ENCODE data around the gene TMEM200C.

Gene TMEM200C

DNA sequence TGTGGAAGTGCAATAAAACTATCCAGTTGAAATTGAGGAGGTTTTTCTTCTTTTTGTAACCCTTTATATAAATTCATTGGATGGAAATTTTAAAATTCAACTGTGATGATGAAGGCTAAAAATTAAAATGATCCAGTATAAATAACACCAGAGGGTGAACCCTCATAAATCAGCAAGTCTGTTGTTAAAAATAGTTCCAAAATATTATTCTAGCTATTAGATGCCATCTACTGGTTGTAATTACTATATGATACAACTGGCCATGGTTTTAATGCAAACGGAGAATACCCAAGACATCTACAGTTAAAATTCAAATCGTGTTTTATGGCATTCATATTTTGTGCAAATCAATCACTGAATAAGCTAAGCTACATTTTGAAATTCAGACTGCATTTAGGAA is 53.8 kb downstream of the TMEM200C start:
- H3K27me3 ChIP-seq (replicated peaks; ENCODE audit: control insufficient read depth, insufficient read depth, low read length): no peaks in the 10 kb centered on the region
- no peak overlapping the region for H3K4me3 ChIP-seq (replicated peaks; ENCODE audit: low read depth, low read length)
- TF ChIP-seq, protein P1, sequence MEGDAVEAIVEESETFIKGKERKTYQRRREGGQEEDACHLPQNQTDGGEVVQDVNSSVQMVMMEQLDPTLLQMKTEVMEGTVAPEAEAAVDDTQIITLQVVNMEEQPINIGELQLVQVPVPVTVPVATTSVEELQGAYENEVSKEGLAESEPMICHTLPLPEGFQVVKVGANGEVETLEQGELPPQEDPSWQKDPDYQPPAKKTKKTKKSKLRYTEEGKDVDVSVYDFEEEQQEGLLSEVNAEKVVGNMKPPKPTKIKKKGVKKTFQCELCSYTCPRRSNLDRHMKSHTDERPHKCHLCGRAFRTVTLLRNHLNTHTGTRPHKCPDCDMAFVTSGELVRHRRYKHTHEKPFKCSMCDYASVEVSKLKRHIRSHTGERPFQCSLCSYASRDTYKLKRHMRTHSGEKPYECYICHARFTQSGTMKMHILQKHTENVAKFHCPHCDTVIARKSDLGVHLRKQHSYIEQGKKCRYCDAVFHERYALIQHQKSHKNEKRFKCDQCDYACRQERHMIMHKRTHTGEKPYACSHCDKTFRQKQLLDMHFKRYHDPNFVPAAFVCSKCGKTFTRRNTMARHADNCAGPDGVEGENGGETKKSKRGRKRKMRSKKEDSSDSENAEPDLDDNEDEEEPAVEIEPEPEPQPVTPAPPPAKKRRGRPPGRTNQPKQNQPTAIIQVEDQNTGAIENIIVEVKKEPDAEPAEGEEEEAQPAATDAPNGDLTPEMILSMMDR (IDR thresholded peaks at IDR 0.05; ENCODE audit: insufficient read depth, low read length, poor library complexity, severe bottlenecking): no peak
- no peak for DNase-seq (ENCODE audit: extremely low read depth, insufficient read length)
- H3K36me3 ChIP-seq (ENCODE audit: control insufficient read depth, insufficient read depth, low read length): no peaks in the 10 kb centered on the region

DNA sequence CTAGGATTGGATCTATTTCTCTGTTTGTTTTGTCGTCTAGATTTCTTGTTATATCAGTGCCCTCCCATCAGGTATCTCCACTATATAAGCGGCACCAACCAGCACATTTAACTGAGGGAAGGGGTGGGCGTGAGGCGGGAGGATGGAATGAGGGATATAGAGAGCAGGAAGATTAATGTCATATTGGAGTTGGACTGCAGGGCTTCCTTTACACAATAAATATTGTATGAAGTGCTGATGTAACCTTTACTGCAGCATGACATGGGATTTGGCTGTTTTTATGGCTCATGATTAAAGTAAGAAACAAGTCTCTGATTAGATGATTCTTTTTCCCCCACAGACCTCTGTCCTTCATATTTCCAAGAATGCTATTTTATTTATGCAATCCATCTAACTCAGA is 54.8 kb downstream of the TMEM200C start:
- no peaks in the 10 kb centered on the region for H3K36me3 ChIP-seq (ENCODE audit: control insufficient read depth, insufficient read depth, low read length)
- TF ChIP-seq, protein P1 (IDR thresholded peaks at IDR 0.05; ENCODE audit: insufficient read depth, low read length, poor library complexity, severe bottlenecking): no peak

DNA sequence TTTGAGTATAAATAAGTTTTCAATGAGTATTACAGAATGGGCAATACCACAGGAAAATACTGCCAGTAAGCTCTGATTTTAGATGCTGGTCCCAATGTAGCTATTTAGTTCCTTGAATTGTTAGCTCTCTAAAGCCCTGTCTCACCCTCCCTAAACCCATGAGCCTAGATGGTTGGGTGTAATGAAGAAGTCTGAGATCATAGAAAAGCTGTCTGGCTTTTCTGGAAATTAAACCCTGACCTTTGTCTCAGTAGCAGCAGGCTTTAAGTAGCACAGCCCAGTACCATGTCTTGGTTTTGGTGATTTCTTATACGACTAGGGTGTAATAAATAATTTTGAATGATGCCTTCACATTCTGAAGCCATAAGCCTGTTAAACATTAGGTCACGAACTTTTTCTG is 55.3 kb downstream of the TMEM200C start:
- H3K36me3 ChIP-seq (ENCODE audit: control insufficient read depth, insufficient read depth, low read length): no peaks in the 10 kb centered on the region
- TF ChIP-seq, protein P1 (IDR thresholded peaks at IDR 0.05; ENCODE audit: insufficient read depth, low read length, poor library complexity, severe bottlenecking): no peak
- DNase-seq (ENCODE audit: extremely low read depth, insufficient read length): no peak
- H3K27me3 ChIP-seq (replicated peaks; ENCODE audit: control insufficient read depth, insufficient read depth, low read length): no peaks in the 10 kb centered on the region
- no peak overlapping the region for H3K4me3 ChIP-seq (replicated peaks; ENCODE audit: low read depth, low read length)

More for the DNA sequence above, 54.8 kb downstream of the TMEM200C start:
- DNase-seq (ENCODE audit: extremely low read depth, insufficient read length): no peak
- Histone ChIP-seq H3K27me3 (replicated peaks; ENCODE audit: control insufficient read depth, insufficient read depth, low read length) (no peaks in the 10 kb centered on the region), H3K4me3 (replicated peaks; ENCODE audit: low read depth, low read length) (no peak overlapping the region)

DNA sequence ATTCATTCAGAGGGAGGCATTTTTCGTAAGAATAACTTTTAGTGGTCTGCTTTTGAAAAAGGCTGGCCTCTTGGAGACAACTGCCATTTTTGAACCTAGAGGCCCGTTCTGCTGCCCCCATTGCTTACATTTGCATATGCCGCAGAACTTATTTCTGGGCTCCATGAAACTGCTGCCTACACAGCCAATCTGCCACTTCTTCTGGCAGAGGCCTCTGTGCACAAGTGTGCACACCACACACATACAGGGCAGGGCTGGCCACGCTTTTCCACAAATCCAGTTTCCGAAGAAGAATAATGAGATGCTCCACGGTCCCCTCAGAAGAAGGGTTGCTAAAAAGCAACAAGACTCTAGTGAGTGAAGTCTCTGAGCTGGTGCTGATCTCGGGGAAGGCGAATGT is 56.2 kb downstream of the TMEM200C start:
- TF ChIP-seq, protein P1 (IDR thresholded peaks at IDR 0.05; ENCODE audit: insufficient read depth, low read length, poor library complexity, severe bottlenecking): no peak
- H3K27me3 ChIP-seq (replicated peaks; ENCODE audit: control insufficient read depth, insufficient read depth, low read length): no peaks in the 10 kb centered on the region

More for the DNA sequence above, 56.2 kb downstream of the TMEM200C start:
- no peak for DNase-seq (ENCODE audit: extremely low read depth, insufficient read length)
- Histone ChIP-seq H3K4me3 (replicated peaks; ENCODE audit: low read depth, low read length) (no peak overlapping the region), H3K36me3 (ENCODE audit: control insufficient read depth, insufficient read depth, low read length) (no peaks in the 10 kb centered on the region)
